H1 (cell line): Measurements from ENCODE around the gene HDAC7. TPM values are rescaled to one million over a fixed set of nuclear protein-coding genes. Genes with fewer than 3 reads are reported as not detected.

ENCODE experiments used
- CTCF ChIA-PET: fragments of 300-600 bp; sonication (Branson Sonifier 250); formaldehyde crosslinking; loops from one replicate; lab custom pipeline; 2021; ENCODE audit not compliant: partially characterized antibody; lab: Charles Lee
- POLR2A ChIA-PET: fragments of 300-600 bp; sonication (Branson Sonifier 250); formaldehyde crosslinking; loops from one replicate; lab custom pipeline; 2021; ENCODE audit warnings: inconsistent platforms; ENCODE audit not compliant: partially characterized antibody; lab: Charles Lee
- DNase-seq, 2 experiments: peaks; one replicate each; pipeline versions ENCODE4 v3.0.0 to v3.0.0-alpha.2; 2010 to 2022; ENCODE audit warnings: low spot score in 2 of 2, low read depth in 1 of 2, mixed read lengths in 1 of 2
- FAIRE-seq: peaks from 2 replicates; lab custom pipeline; 2011; peaks lifted over from hg19 to GRCh38; lab: Jason Lieb, UNC
- H2AFZ ChIP-seq: 2 replicates; pipeline ENCODE4 v1.8.1; 2012; ENCODE audit warnings: low read length, inconsistent platforms
- H2AK5ac ChIP-seq: 2 replicates; pipeline ENCODE4 v1.6.1; 2013; ENCODE audit warnings: low read depth, low read length
- H2BK120ac ChIP-seq: replicated peaks from 2 replicates; pipeline ENCODE3; 2013; ENCODE audit warnings: low read depth, low read length, inconsistent platforms
- H2BK12ac ChIP-seq: 2 replicates; pipeline ENCODE4 v1.6.1; 2013; ENCODE audit warnings: low read depth, low read length
- H2BK15ac ChIP-seq: 2 replicates; pipeline ENCODE4 v1.6.1; 2013; ENCODE audit warnings: low read length
- H2BK20ac ChIP-seq: 2 replicates; pipeline ENCODE4 v1.6.1; 2013; ENCODE audit warnings: low read length
- H2BK5ac ChIP-seq: 2 replicates; pipeline ENCODE4 v1.6.1; 2013; ENCODE audit warnings: low read depth, low read length
- H3K14ac ChIP-seq: 2 replicates; pipeline ENCODE4 v1.6.1; 2013; ENCODE audit warnings: inconsistent platforms; ENCODE audit not compliant: insufficient read length
- H3K18ac ChIP-seq: 2 replicates; pipeline ENCODE4 v1.6.1; 2013; ENCODE audit warnings: low read length; ENCODE audit errors: extremely low read depth
- H3K23ac ChIP-seq: 2 replicates; pipeline ENCODE4 v1.6.1; 2013; ENCODE audit warnings: inconsistent platforms; ENCODE audit not compliant: insufficient read length
- H3K23me2 ChIP-seq: 2 replicates; pipeline ENCODE4 v1.6.1; 2013; ENCODE audit warnings: low read depth, low read length
- H3K27ac ChIP-seq: 2 replicates; pipeline ENCODE4 v1.6.1; 2011; ENCODE audit warnings: low read depth, low read length, inconsistent platforms
- H3K27me3 ChIP-seq, 4 experiments: replicated peaks in 1 of 4; 1 replicate in 1 of 4; 2 replicates in 3 of 4; pipeline versions ENCODE4 v1.6.1 to v1.8.1; 2011 to 2013; ENCODE audit warnings: low read length in 3 of 4, mild to moderate bottlenecking in 3 of 4, inconsistent platforms in 2 of 4, mixed read lengths in 2 of 4, moderate library complexity in 1 of 4; ENCODE audit not compliant: control insufficient read depth in 3 of 4, insufficient read depth in 3 of 4; ENCODE audit errors: extremely low read depth in 1 of 4
- H3K36me3 ChIP-seq, 4 experiments: 2 replicates each; pipeline versions ENCODE4 v1.6.1 to v1.8.1; 2011 to 2013; ENCODE audit warnings: mild to moderate bottlenecking in 4 of 4, low read length in 3 of 4, moderate library complexity in 2 of 4, control low read depth in 1 of 4, inconsistent platforms in 1 of 4; ENCODE audit not compliant: insufficient read depth in 4 of 4, control insufficient read depth in 2 of 4
- H3K4ac ChIP-seq: replicated peaks from 2 replicates; pipeline ENCODE3; 2013; ENCODE audit warnings: low read length, low read depth, mixed read lengths, inconsistent platforms; ENCODE audit not compliant: insufficient read length
- H3K4me1 ChIP-seq, 4 experiments: replicated peaks in 1 of 4; 1 replicate in 1 of 4; 2 replicates in 3 of 4; pipeline versions ENCODE4 v1.6.1 to v1.8.1; 2011 to 2013; ENCODE audit warnings: low read length in 3 of 4, inconsistent platforms in 2 of 4, mixed read lengths in 1 of 4; ENCODE audit not compliant: insufficient read depth in 4 of 4, control insufficient read depth in 3 of 4
- H3K4me2 ChIP-seq, 2 experiments: 2 replicates each; pipeline versions ENCODE4 v1.6.1 to v1.8.1; 2011 to 2013; ENCODE audit warnings: low read depth in 2 of 2, low read length in 2 of 2, control low read depth in 1 of 2, inconsistent platforms in 1 of 2, mild to moderate bottlenecking in 1 of 2; ENCODE audit not compliant: insufficient read depth in 1 of 2
- H3K4me3 ChIP-seq, 4 experiments: fragments of 200-600, 300-600 bp in 1 of 4; sonication (generic), shearing (Covaris generic), sonication (Bioruptor Twin) in 1 of 4; 2 replicates each; pipeline versions ENCODE4 v1.5.1 to v1.8.1; 2011 to 2016; ENCODE audit warnings: low read length in 4 of 4, low read depth in 3 of 4, control low read depth in 2 of 4, inconsistent platforms in 2 of 4, mild to moderate bottlenecking in 2 of 4, mixed read lengths in 1 of 4, moderate library complexity in 1 of 4; ENCODE audit not compliant: insufficient read depth in 2 of 4; ENCODE audit errors: extremely low read depth in 1 of 4
- H3K56ac ChIP-seq: replicated peaks from 2 replicates; pipeline ENCODE3; 2013; ENCODE audit warnings: low read depth, mild to moderate bottlenecking, mixed read lengths, low read length, inconsistent platforms; ENCODE audit not compliant: insufficient read length
- H3K79me1 ChIP-seq: 2 replicates; pipeline ENCODE4 v1.6.1; 2013; ENCODE audit warnings: low read depth, low read length, control low read depth
- H3K79me2 ChIP-seq, 2 experiments: 2 replicates each; pipeline versions ENCODE4 v1.6.1 to v1.8.1; 2012 to 2013; ENCODE audit warnings: low read length in 2 of 2, mild to moderate bottlenecking in 2 of 2, inconsistent platforms in 1 of 2; ENCODE audit not compliant: insufficient read depth in 2 of 2, control insufficient read depth in 1 of 2
- H3K9ac ChIP-seq, 4 experiments: replicated peaks in 1 of 4; 1 replicate in 1 of 4; 2 replicates in 3 of 4; pipeline versions ENCODE4 v1.6.1 to v1.8.1; 2011 to 2013; ENCODE audit warnings: low read depth in 3 of 4, low read length in 3 of 4, control low read depth in 2 of 4, mild to moderate bottlenecking in 2 of 4, moderate library complexity in 2 of 4, inconsistent platforms in 1 of 4; ENCODE audit errors: extremely low read depth in 1 of 4
- H3K9me3 ChIP-seq, 2 experiments: 2 replicates each; pipeline versions ENCODE4 v1.6.1 to v1.8.1; 2012 to 2013; ENCODE audit warnings: mild to moderate bottlenecking in 2 of 2, moderate library complexity in 2 of 2, control low read depth in 1 of 2, inconsistent platforms in 1 of 2, low read depth in 1 of 2, low read length in 1 of 2, mixed read lengths in 1 of 2; ENCODE audit not compliant: insufficient read depth in 2 of 2
- H4K20me1 ChIP-seq, 2 experiments: replicated peaks in 1 of 2; 2 replicates each; pipeline versions ENCODE3 to v1.8.1; 2011 to 2013; ENCODE audit warnings: inconsistent platforms in 2 of 2, low read length in 2 of 2, mild to moderate bottlenecking in 1 of 2; ENCODE audit not compliant: insufficient read depth in 2 of 2, control insufficient read depth in 1 of 2
- H4K5ac ChIP-seq: 2 replicates; pipeline ENCODE4 v1.6.1; 2013; ENCODE audit warnings: low read length, low read depth, mixed read lengths, inconsistent platforms; ENCODE audit not compliant: insufficient read length
- H4K8ac ChIP-seq: 2 replicates; pipeline ENCODE4 v1.8.0; 2013; ENCODE audit warnings: mild to moderate bottlenecking, moderate library complexity, low read length, inconsistent platforms; ENCODE audit not compliant: insufficient read depth; ENCODE audit errors: extremely low read depth
- H4K91ac ChIP-seq: replicated peaks from 2 replicates; pipeline ENCODE3; 2013; ENCODE audit warnings: low read length, mixed read lengths, inconsistent platforms; ENCODE audit not compliant: insufficient read length
- CBX5 ChIP-seq: fragments of 300-800, 300-1000 bp; sonication (generic); IDR thresholded peaks from 2 replicates; pipeline ENCODE4 v1.7.1; 2016; ENCODE audit warnings: antibody characterized with exemption, low read length, low read depth
- WGBS, 2 experiments: shearing (Covaris generic) in 1 of 2; methylation state at CpG; one replicate each; pipeline versions ENCODE4 v1.1.6 to v1.1.7; 2013 to 2015; ENCODE audit warnings: low lambda C conversion rate in 2 of 2, mixed read lengths in 2 of 2, inconsistent platforms in 1 of 2, low coverage in 1 of 2, missing lambda C conversion rate in 1 of 2; ENCODE audit not compliant: insufficient replicate concordance in 2 of 2, insufficient coverage in 1 of 2, insufficient read length in 1 of 2; ENCODE audit errors: extremely low coverage in 1 of 2, missing lambda C conversion rate in 1 of 2; 5-methylcytosine and 5-hydroxymethylcytosine counted together
- polyA plus RNA-seq, 7 experiments: library from polyadenylated mRNA; depleted of rRNA in 3 of 7; stranded (reverse) in 5 of 7; unstranded in 2 of 7; fragments of >200 nt in 5 of 7; fragments of 200-250 nt in 2 of 7; gene quantifications; 1 replicate in 5 of 7; 2 replicates in 1 of 7; 4 replicates in 1 of 7; pipeline versions ENCODE4 v1.2.1 to v1.2.3, GENCODE V29; 2011 to 2013; ENCODE audit warnings: missing spikeins in 2 of 7, mixed read lengths in 2 of 7
- total RNA-seq: library from RNA; stranded (reverse); fragmentation: NEBNext Ultra II Directional; extraction: Animal tissue kit (Norgen Biotek cat#: 25700); gene quantifications from 2 replicates; pipeline ENCODE4 v1.2.1, GENCODE V29; 2021
- TF ChIP-seq, protein P1 (sequence below): IDR thresholded peaks from 2 replicates; pipeline ENCODE4 v1.6.1; 2012; ENCODE audit warnings: inconsistent platforms

Gene HDAC7
- total and polyA plus RNA-seq, 2 of the 8 experiments (the other 6 are each of a cell fraction or from before 2014, with no cell fraction given): 25.5 to 84.9 TPM

DNA sequence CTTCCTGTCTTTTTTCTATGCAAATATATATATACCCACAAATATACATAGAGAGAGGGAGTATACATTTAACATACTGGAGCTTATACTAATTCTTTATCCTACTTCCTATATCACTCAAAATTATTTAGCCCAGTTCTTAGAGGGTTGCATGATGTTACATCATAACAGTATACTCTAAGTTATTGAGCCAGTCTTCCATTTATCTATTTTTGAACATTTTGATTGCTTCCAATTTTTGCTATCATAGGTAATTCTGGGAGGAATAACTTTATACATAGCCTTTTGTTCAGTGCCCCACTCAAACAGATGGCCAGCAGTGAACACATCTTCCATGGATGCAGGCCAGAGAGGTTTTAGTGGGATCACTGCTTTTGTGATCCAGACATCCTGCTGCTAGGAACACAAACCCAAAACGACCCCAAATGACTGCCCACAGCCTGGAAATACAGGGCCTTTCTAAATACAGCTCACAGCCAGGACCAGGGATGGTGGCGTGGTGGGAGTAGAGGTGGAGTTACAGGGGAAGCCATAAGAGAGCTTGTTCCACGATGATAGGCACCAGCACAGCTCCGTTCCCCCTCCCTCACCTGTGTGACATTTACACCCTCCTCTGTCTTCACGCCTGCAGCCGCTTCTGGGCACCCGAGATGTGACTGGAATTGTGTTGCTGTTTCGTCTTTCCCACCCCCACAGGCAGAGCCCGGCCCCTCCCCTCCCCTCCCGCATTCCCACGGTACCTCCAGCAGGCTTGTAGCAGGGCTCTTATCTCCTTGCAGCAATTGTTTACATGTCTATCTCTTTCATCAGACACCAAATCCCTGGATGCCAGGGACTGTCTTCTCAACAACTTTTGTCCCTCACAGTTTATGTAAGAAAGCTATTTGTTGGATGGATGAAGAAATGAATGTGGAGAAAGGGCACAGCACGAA, 30.7 kb upstream of the HDAC7 start:
- no peaks in the 10 kb centered on the region; the same call in 1 of the 2 replicates for H3K79me1 ChIP-seq
- no peak overlapping the region; the same call in 1 of the 2 replicates for H3K18ac ChIP-seq
- no peaks in the 10 kb centered on the region for H3K9me3 ChIP-seq
- no peak overlapping the region for H3K23ac ChIP-seq
- POLR2A ChIA-PET: interaction anchor here (1.1 to 28.4 kb wide), 2 partner anchors 9 to 42 kb away, joined by 3 to 480 read pairs; partner anchors contain the start of gene HDAC7
- H3K56ac ChIP-seq: no peak overlapping the region
- H4K8ac ChIP-seq: no peak overlapping the region
- peak overlapping the region; percentile 76; the same call in 1 of the 2 replicates for H2AFZ ChIP-seq
- 38% methylated on average over 9 of the region's 12 CpGs; no CpG with 5 or more reads in 1 of the 2 experiments for WGBS, 2 experiments
- H2BK5ac ChIP-seq: no peak overlapping the region
- no peak overlapping the region for H2BK20ac ChIP-seq
- no peak overlapping the region for H3K27ac ChIP-seq
- peak overlapping the region; percentile 1 to 17; a peak in 2 of 4 replicates for H3K4me2 ChIP-seq
- no peak overlapping the region for H3K14ac ChIP-seq
- H3K4me1 ChIP-seq: peaks cover 0 to 13% (median 5%) of the 10 kb centered on the region in 4 experiments; a peak in 4 of 7 replicates
- DNase-seq (no peak), FAIRE-seq (no peak)
- peak overlapping the region; percentile 32; the same call in 1 of the 2 replicates for H2BK15ac ChIP-seq
- no peak overlapping the region for H3K4me3 ChIP-seq
- H4K91ac ChIP-seq: no peak overlapping the region
- H2BK12ac ChIP-seq: no peak overlapping the region
- TF ChIP-seq, protein P1, sequence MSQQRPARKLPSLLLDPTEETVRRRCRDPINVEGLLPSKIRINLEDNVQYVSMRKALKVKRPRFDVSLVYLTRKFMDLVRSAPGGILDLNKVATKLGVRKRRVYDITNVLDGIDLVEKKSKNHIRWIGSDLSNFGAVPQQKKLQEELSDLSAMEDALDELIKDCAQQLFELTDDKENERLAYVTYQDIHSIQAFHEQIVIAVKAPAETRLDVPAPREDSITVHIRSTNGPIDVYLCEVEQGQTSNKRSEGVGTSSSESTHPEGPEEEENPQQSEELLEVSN: no peak
- TF ChIP-seq CBX5: no peak
- no peak overlapping the region for H2AK5ac ChIP-seq
- H2BK120ac ChIP-seq: no peak overlapping the region
- H4K5ac ChIP-seq: no peak overlapping the region
- CTCF ChIA-PET: interaction anchor here (0.9 to 30.5 kb wide), 11 partner anchors 9 to 332 kb away, joined by 3 to 2001 read pairs (median 5); partner anchors contain the start of genes HDAC7 and SLC48A1
- peaks cover 0 to 2% (median 0%) of the 10 kb centered on the region in 4 experiments; a peak in 2 of 7 replicates for H3K27me3 ChIP-seq
- no peak overlapping the region for H3K9ac ChIP-seq
- no peaks in the 10 kb centered on the region for H3K79me2 ChIP-seq
- no peaks in the 10 kb centered on the region for H3K23me2 ChIP-seq
- no peak overlapping the region for H3K4ac ChIP-seq
- H4K20me1 ChIP-seq: no peaks in the 10 kb centered on the region
- no peaks in the 10 kb centered on the region for H3K36me3 ChIP-seq
